Testis (tissue), 2 donors: ENCODE data around the gene SSBP3.

Experiments used
- CTCF ChIP-seq, 3 experiments: fragments of 450-650 bp in 2 of 3; fragments of 200-600 bp in 1 of 3; sonication (generic) in 1 of 3; IDR thresholded peaks; one replicate each; pipeline ENCODE4 v1.5.1; 2016 to 2019; ENCODE audit warnings: antibody characterized with exemption in 3 of 3, mild to moderate bottlenecking in 2 of 3, moderate library complexity in 1 of 3
- POLR2A ChIP-seq: fragments of 450-650 bp; IDR thresholded peaks from one replicate; pipeline ENCODE4 v1.6.1; 2017; ENCODE audit warnings: antibody characterized with exemption, mild to moderate bottlenecking, moderate library complexity

- TF ChIP-seq CTCF (IDR thresholded peaks at IDR 0.05) (no peak), POLR2A (no peak)
Measured at GRCh38 chr1:54436826-54437225, 30.6 kb upstream of the SSBP3 start.
